Fibroblast of peridontal ligament (primary cell): ENCODE results near the gene EFHC1.

ENCODE experiments used
- DNase-seq: peaks from one replicate; pipeline ENCODE4 v3.0.0-alpha.2; 2010; ENCODE audit errors: extremely low read depth

Gene EFHC1

DNA sequence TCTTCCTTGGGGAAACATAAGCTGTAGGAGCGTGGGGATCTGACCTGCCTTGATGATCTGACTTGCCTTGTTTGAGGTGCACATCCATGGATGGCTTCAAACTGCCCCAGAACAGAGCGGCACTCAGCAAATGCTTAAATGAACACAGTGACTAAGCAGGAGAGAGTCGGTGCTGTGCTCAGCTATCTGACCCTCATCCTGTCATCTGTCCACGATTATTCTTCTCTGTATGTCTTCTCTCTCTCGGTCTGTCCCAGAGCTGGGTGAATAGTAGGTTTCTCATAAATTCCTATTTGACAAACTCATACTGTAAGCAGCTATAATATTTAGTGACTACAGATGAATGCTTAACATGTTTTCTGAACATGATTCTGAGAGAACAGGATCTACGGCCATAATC, 119.5 kb downstream of the EFHC1 start:
- DNase-seq: peak; percentile 53

DNA sequence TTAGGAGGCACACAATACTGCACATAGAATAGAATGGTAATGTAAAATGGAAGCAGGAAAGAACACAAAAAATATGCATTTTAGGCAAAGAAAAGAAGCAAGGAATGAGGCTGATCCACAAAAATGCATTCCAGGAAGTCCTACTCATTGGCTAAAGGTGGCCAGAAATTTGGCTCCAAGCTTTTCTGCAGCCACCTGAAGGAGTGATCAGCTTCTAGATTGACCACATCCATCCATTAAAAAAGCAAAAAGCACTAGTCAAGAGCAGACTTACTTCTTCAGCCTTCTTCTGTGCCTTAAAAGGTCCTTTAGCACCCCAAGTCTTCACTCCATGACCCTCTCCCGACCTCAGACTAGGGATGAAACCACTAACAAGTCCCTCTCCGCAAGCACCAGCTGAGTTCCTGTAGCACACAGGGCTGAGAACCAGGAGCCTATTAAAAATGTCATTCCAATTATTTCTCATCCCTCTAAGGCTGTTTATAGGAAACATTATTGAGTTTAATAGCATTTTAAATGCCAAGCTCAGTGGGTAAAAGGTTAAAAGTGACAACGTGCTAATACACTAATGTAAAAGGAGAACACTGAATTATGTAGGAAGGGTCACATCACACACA, 120.3 kb downstream of the EFHC1 start:
- no peak for DNase-seq

DNA sequence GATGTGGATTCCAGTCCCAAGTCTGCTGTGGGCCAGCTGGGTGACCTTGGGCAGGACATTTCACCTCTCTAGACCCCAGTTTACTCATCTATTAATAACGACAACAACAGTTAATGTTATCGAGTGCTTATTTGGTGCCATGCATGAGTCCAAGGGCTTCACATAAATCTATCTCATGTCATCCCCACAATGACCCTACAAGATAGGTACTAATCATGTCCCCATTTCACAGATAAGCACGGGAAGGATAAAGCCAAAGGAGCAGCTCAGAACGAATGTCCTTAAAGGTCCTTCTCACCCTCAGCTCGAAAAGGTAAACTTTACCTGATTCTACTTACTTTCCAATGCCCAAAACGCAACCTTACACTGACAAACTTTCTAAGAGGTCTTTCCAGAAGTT, 121.0 kb downstream of the EFHC1 start:
- DNase-seq: no peak

DNA sequence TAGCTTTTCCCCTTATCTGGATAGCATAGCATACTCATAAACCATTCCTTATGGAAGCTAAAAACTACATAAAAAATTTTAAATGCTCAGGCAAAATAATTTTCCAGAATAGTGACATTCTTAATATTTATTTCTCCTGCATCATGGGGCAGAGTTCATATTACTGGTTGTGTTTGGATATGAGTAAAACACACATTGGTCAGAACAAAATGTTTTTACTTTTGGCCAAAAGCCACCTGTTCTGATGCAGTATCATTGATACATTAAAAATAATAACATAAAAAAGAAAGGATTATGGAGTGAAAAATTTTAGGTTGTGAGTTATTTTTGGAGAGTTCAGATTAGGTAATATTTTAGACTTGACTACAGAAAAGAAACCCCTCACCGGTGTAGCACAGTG, 123.1 kb downstream of the EFHC1 start:
- no peak for DNase-seq

DNA sequence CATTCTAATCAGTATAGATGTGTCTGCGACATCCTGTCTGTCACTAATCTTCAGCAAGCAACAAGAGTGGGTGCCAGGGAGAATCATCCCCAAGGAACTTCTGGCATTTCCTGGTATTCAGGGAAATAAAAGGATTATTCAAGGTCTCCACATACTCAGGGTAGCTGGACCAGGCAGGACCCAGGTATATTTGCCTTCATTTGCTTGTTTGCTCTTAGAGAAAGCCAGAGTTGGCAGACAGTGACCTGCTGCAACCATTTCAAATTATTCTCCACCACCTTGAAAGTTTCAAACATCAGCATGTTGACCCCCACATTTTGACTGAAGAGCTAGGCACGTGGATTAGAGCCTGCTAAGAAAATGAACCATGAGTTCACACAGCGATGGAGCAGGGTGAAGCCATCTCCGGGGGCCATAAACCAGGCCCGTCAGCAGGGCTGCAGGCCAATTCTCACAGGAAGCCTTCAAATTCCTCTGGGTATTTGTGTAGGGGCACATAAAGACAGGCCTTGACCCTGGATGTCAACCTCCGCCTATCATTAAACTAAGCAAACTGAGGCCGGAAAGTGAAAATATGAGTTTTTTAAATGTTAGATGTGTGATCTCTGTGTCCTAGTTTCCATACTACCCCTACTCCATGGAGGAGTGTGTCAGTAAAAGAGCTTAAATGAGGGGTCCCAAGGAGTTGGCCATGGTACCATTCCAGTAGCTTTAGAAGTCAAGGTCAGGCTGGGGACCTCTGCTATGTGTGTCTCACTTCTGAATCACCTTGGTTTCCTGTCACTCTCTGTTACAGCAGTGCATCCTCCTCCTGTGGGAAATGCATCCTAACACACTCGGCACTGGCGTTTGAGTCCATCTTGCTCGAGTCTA, 123.8 kb downstream of the EFHC1 start:
- no peak for DNase-seq

DNA sequence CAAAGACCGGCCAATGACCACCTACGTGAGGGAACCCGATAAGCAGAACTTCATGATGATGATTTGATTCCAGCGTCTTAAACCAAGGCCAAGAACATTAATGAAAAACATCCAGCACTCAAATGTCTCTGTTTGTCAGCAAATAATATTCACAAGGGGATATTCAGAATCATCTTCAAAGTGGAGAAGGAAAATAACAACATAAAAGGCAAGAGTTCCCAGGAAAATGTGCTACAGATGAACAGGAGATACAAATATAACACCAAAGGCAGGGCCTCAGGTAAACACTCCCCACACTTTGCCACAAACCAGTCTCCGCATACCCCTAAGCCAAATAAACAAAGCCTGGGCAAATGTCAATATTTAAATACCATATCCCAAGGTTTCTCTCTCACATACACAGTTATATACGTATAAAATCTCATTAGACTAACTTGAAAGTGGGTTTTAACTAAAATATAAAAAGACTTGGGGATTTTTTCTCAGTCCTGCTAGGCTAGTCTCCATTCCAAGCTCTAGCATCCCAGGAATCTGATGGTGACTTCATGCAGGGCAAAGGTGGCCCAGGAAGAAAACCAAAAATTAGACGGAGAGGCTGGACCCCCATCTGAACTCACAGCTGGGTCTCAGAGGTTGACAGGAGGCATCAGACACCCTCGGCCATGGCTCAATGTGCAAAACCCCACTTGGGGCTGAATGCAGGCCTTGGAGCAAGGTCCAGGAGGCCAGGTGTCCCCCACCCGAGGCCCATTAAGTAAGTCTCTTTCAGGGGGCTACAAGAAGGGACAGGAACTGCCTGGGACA, 124.7 kb downstream of the EFHC1 start:
- no peak for DNase-seq

DNA sequence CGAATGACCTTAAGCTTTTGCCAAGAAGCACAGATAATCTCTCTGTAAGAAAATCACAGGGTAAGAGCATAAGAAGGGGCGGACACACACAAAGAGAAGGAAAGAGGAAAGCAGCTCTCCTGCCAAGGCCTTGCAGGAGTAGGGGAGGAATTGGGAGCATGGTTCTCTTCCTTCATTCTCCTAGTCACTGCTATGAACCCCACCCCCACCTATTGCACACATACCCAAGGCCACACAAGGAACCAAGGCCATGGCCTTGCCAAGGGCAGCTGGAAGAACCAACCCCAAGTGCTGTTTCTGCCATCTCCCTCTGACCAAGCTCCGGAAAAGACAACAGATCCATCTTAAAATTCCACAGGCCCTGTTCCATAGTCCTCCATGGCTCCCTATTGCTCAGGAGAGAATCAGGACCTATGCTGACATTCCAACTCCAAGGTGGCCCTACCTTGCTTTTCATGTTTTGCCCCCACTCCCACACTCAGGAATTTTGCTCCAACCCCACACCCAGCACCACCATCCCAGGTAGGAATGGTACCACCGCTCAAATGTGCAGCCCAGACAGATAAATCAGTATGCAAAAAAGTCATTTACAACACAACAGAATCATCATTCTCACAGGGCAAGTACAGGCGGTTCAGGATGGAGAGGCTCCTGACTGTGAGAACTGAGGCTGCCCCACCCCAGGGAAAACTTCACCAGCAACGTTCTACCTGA, 125.4 kb downstream of the EFHC1 start:
- no peak for DNase-seq

DNA sequence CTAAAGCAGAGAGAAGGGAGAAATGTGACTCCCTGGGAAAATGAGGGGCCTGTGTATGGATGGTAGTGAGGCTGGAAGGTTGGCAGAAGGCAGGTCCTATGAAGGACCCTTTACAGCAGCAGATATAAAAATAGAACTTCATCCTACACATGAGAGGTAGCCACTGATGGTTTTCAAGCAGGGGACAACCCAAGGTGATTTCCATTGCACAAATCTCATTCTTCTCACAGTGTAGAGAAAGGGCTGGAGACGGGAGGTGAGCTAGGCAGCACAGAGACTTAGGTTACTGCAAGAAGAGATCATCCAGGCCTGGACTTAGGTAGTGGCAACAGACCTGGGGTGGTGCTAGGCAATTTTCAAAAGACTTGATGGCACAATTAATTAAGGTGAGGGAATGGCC, 126.0 kb downstream of the EFHC1 start:
- no peak for DNase-seq

DNA sequence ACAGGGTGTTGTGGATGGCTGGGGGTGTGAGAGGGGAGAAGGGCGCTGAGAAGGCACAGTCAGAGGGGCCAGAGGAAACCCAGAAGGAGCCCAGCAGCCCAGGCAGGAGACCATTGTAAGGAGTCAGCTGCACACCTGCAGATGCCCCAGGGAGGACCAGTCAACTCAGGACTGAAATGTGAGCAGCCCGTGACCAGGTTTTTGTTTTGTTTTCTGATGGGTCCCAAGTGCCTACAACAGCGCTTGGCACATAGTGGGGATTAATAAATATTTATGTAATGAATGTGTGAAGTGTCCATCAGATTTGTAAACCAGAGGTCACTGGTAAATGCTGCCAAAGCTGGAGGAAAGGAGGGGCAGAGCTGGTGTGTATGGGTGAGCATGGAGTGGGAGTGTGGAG, 126.5 kb downstream of the EFHC1 start:
- DNase-seq: no peak

DNA sequence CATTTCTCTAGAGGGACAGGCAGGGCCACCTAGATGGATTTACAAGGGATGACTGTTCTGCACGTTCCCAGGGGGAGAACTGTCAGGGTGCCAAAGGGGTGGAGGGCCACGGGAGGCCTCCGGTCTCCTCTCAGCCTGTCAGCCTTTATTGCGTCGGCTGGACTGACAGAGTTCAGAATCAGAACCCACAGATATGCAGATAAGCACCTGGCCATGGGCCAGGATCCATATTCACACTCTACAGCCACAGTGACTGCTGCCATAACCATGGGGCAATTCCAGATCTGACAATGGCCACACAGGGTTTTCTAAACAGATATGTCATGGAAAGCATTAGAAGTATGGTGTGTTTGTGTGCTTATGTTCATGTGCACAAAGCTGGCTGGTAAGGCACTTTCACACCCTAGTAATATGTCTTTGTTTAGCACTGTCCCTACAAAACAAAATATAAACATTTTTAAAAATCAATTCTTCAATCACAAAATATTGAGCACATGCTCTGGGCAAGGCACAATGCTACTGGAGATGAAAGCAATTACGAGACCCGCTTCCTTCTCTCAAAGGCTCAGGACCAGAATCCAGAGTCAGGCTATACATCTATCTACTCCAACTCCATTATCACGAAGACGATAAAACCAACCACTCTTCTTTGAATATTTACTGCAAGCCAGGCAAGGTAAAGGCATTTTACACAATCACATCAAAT, 127.7 kb downstream of the EFHC1 start:
- no peak for DNase-seq

DNA sequence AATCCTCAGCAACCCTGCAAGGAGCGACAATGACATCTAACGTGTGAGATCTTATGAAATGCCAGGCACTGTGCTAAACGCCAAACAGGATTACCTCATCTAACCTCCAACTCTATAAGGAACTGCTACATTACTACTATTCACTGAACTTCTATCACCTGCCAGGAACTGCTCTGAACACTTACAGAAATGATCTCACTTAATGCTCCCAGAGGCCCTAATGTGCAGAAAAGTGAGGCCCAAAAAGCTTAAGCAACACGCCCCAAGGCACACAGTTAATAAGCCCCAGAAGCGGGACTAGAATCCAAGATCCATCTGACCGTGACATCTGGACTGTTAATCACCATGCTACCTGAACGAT, 128.2 kb downstream of the EFHC1 start:
- no peak for DNase-seq

DNA sequence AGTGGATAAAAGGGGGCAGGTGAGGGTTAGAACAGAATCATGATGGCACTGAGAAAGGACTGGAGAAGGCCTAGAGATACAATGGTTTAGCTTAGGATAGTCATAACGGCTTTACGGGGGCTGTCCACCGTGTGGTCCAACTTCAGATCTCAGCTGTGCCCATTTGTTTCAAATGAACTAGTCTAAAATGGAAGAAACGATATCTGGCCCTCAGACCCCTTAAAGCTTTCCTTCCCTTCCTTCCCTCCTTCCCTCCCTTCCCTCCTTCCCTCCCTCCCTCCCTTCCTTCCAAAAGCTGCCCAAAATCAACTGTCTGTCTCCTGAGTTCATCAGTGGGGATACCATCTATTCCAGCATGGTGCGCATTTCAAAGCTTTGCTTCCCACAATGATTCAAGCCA, 128.9 kb downstream of the EFHC1 start:
- DNase-seq: no peak

DNA sequence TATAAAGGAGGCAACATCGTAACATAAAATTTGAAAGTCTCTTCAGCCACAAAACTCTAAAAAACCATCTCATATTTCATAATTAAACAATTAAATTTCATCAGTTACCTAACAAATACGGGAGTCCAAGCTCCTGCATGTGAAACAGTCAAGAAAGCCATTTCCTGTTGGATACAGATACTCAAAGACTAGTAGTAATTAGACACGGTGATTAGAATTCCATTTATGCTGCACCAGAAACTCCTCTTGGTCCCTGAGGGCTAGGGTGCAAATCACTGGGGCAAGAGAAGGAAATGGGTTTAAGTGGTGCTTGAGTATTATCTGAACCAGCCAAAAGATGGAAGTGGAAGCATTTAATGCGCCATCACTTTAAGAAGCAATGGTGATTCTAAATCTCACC, 129.3 kb downstream of the EFHC1 start:
- DNase-seq: no peak

DNA sequence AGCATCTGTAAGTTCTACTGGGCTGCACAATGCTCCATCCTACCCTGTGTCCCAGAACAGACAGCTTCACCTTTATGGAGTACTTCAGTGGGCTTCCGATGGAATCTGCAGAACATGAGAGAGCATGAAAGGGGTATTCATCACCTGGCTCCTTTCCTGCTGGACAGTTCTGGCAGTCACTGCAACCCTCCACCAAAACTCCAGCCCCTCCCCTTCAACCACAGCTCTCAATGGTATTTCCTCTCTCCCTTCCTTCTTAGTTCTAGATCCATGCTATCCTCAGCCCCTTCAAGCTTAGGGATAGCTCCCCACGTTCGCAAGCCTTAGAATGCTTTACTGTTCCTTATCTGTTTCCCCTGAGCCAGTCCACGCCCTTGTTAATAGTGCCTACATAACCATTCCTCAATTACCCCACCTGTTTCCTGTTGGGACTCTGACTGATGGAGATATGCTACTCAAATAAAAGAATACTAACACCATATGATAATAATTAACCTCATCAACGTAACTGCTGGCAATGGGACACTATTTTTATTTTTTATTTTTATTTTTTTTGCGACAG, 130.0 kb downstream of the EFHC1 start:
- DNase-seq: no peak

DNA sequence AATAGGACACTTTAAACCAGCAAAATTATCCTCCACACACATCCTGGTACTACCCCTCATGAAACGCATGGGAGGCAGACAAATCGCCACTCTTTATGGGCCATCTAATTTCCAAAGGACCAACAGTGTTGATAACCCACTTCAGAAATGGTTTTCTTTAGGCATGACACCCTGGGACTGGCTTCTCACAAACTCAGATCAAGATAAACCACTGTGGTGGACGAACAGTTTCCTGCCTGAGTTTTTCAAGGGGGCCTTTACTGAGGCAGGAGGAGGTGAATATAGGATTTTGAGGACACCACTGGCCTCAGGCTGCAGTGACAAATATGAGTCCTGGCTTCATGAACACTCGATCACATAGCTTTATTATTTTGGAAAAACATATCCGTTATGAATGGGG, 130.7 kb downstream of the EFHC1 start:
- no peak for DNase-seq

DNA sequence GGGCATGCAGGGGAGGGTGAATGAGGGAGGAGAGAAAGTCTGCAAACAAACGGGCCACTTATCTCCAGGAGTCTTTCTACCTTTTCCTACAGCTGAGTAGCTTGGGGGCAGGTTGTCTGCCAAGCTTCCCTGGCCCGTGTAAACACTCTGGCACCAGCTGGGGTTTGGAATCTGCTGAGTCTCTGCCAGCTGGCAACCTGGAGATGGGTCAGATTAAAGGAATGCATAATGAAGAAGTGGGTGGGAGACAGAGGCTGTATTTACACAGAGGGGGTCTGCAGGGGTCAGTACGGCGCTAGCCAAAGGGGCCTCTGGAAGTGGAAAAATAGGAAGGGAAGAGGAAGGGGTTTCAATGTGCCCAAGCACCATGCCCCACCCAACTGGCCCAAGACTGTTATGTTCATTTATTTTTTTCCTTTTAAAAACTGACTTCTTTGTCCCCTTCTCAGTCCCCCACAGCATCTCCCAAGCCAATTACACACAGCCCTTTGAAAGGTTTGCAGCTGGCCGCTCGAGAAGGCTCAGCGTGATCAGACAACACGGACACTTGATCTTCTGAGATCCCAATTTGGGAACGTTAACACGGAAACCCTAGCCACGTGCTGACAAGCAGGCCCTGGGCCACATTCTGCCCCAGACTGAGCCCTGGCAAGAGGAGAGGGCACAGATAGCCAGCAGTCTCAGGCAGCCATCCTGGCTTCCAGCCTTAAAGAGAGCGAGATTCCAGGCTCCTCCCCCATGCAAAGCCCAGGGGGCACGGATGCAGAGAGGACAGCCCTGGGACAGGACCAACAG, 131.5 kb downstream of the EFHC1 start:
- DNase-seq: peak; percentile 83

DNA sequence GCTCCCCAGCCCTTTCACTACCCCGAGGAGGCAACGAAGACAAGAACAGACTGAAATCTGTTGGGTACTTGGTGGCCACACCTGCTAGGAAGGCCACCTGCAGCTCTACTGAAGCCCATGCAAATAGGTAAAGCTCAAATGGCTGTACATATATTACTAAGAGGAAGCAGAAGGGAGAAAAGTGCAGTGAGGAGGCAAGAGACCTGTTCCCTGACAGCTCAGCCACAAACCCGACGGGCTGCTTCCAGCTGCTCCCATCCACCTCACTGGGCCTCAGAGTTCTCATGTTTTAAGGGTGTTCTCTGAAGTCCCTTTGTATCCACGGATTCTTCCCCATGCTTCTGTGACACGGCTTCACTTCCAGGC, 132.1 kb downstream of the EFHC1 start:
- no peak for DNase-seq

DNA sequence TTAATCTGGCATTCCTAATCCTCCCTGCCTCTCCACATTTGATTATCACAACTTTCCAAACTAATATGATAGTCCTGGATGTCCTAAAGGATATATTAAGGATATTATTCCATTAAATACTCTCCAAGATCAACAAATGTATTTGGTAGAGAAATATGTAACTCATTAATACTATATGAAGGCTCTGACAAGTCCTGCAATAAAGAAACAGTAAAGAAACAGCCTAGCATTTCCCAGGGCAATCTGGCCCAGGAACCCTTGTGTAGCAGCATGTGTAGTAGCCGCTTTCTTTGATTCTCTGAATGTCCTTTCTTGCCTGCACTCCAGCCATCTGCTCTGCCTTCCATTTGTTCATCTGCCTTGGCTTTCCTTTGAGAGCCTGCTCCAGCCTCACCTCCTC, 133.0 kb downstream of the EFHC1 start:
- DNase-seq: no peak

DNA sequence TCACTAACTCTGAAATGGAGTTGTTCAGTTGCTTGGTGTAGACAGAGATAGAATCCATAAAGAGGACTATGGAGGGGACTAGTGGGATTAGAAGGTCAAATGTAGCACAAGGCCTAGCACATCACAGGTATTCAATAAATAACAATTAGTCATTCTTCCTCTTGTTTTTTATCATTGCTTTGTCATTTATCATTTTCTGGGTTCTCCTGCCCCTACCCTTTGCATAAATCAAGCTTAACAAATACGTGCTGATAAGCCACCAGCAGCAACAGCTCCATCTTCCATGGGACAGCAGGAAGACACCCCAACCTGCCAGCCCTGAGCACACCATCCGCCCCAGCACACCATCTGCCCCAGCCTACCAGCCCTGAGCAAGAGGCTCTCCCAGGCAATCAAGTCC, 133.6 kb downstream of the EFHC1 start:
- DNase-seq: no peak

DNA sequence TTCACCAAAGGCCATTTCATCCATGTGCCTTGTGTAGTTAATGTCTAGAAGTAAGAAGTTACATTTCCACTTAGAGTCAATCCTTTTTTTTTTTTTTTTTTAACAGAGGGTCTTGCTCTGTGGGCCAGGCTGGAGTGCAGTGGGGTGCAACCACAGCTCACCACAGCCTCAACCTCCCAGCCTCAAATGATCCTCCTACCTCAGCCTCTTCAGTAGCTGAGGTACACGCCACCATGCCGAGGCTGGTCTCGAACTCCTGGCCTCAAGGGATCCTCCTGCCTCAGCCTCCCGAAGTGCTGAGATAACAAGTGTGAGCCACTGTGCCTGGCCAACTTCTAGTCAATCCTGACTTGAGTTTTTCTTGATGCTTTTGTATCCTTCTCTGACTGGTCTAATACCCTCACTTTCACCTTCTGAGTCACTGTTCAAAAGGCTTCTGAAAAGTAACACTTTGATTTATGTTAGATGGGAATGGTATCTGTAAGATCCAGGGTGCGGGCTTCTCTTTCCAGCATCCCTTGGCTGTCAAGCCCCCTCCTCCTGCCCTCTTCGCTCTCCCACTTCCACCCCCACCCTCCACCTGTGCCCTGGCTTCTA, 134.6 kb downstream of the EFHC1 start:
- DNase-seq: no peak
